Occipital lobe (tissue), 2 donors: ENCODE data around the gene MOXD1. TPM values are rescaled to one million over a fixed set of nuclear protein-coding genes. Genes with fewer than 3 reads are reported as not detected.

Experiments used
- DNase-seq: peaks from one replicate; lab custom pipeline; 2025; lab: John Stamatoyannopoulos, UW
- total RNA-seq: library from RNA; depleted of rRNA; stranded (reverse); fragments of >200 nt; gene quantifications from one replicate; pipeline ENCODE4 v1.2.3, GENCODE V29; 2014

Gene MOXD1
- total RNA-seq, 1 donor from 2014 or later: 18.6 TPM

GRCh38 chr6:132399376-132400074 is 1.8 kb downstream of the MOXD1 start:
- no peak for DNase-seq

GRCh38 chr6:132395015-132395597 is 6.2 kb downstream of the MOXD1 start:
- DNase-seq: no peak

DNA sequence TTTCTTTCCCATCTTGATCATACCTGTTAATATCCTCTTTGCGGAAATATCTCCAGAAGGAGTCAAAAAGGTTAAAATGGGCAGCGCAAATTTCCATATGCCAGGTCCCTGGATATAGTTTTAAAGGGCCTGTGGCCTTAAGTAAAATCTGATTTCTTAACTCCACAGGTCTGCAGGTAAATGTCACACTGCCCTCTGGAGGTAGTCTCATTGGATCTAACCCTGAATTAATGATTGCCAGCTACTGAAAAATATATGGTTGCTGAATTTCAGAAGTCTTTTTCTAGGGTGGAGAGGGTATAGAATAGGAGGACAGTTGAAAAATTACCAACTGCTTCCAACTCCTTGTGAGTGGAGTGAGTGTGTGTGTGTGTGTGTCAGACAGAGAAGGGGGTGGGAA is 8.5 kb downstream of the MOXD1 start:
- DNase-seq: no peak

- no peak for DNase-seq
These were observed 9.0 kb downstream of the MOXD1 start for GRCh38 chr6:132392270-132392646.

GRCh38 chr6:132391391-132392269 is 9.6 kb downstream of the MOXD1 start:
- no peak for DNase-seq

- no peak for DNase-seq
These were observed 10.8 kb downstream of the MOXD1 start for GRCh38 chr6:132390451-132390850.

DNA sequence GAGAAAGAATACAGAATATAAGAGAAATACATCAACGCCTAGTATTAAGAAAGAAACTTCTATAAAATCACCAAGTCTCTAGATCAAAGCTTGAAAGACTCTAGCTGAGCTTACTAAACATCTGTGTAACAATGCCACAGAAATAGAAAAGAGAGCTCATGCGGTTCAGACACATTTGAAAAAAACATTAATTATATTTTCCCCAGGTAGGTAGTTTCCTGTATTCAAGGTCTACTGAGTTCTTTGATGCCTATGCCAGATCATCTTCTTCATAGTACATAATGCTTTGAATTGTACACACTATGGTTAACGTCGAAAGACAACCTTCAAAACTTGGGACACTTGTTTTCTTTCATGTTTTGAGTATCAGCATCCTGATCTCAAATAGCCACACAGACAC is 11.3 kb downstream of the MOXD1 start:
- DNase-seq: no peak

DNA sequence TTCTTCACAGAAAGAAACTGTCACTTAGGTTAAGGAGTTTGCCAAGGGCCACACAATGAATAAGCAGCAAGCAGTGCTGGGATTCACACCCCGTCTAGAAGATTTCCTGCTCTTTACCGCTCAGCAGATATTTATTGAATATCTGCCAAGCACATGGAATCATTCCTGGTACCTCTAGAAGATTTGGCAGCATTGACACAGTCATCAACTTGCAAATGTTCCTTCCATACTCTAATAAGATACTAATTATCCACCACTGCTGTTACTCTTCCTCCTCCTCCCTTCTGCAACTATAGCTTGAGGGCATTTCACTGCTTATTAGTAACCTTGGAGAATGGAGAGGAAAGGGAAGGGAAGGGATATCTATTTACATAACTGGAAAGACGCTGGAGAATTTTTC is 13.0 kb downstream of the MOXD1 start:
- no peak for DNase-seq

DNA sequence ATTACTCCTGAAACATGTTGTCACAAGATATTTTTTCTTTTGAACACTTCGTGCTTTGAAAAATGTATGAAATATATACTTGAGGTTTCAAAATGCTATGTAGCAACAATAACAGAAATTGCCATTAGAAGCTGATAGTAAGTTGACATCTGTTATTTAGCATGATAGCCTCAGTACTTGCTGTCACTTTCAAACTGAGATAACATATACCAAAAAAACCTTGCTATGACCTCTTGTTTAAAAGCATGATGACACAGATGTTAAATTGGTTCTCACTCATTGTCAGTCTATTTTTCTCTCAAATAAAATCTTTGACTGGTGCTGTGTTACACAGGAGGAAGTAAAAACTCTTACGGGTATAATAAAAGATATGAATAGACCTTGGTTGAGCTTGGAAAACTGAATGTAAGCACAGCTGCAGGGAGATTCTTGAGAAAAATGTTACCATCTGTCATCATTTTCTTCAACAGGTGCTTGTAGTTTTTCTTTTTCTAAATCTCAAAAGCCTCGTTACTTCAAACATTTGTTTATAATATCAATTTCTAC is 18.6 kb downstream of the MOXD1 start:
- DNase-seq: no peak

GRCh38 chr6:132381381-132381780 is 19.9 kb downstream of the MOXD1 start:
- no peak for DNase-seq

DNA sequence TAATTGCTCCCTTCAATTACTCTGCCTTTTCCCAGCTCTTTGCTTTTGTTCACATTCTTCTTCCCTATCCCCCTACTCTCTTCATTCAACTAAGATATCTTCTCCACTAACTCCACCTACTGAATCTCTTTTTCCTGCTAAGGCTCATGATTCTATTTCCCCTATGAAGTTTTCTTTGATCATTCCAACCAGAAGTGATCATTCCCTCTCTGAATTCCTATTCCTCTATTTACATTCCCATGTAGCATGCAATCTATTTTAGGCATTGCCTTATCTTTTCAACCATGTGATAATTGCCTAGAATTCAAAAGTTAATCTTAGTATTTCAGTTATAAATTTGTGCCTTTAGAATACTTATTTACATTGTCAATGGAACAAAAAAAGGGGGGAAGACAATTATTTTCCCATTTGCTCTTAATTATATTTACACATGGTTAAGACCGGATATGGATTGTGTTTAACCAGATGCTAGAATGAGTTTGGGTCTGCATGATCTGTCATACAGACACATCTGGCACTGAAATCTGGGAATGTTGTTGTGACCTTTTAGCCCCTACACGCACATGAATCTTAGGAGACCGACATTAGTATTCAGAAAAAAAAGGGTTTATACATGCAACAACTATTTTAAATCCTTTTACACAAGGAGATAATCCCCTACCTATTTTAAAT is 20.8 kb downstream of the MOXD1 start:
- no peak for DNase-seq

- no peak for DNase-seq
These were observed 31.7 kb downstream of the MOXD1 start for GRCh38 chr6:132369526-132369925.

DNA sequence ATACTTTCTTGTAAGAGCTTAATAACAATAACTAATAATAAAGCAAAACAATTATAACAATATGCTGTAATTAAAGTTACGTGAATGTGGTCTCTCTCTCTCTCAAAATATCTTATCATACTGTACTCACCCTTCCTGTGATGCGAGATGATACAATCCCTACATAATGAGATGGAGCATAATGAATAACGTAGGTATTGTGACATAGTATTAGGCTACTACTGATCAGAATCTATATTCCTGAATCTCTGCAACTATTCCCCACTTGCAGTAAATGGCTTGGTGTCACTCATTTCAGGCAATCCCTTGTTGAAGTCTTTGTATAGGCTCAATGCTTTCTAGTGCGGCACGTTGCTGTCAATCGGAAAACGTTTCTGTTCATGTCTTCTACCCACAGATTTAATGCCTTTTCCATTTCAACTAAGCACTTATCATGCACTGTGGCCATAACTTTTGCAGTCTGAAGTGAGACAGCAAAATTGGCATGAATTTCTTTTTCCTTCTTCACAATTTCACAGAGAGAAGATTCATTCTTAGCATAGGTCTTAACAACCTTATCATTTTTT is 32.3 kb downstream of the MOXD1 start:
- DNase-seq: no peak

GRCh38 chr6:132365281-132365907 is 35.9 kb downstream of the MOXD1 start:
- no peak for DNase-seq

DNA sequence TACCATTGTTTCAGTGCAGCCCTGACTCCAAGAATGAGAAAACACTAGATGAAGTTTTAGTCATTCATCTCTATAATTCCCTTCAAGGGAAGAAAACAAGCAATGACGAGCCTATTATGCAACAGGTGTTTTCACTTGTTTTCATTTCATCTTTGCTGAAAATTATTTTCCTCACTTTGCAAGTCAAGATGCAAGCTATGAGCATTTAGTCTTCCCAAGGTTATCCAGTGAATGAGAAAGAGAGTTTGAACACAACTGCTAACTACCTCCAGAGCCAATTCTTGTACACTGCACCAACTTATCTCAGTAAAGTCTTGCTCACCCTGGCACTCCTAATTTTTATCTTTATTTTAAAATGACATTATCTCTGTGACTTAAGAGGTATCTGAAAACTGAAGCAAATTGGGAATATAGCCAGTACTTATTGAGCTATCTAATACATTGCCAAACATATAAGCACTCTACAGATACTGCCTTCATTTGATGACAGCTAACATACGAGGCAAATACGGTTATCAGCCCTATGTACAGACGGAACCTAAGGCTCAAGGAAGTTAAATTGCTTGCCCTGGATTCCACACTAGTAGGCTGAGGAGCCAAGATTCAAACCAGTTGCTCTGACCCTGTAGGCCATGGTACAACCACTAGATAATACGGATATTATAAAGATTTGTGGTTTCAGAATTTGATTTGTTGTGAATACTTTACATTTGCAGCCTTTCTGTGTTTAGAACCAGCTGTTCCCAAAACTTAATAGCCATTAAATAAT is 36.8 kb downstream of the MOXD1 start:
- DNase-seq: no peak

DNA sequence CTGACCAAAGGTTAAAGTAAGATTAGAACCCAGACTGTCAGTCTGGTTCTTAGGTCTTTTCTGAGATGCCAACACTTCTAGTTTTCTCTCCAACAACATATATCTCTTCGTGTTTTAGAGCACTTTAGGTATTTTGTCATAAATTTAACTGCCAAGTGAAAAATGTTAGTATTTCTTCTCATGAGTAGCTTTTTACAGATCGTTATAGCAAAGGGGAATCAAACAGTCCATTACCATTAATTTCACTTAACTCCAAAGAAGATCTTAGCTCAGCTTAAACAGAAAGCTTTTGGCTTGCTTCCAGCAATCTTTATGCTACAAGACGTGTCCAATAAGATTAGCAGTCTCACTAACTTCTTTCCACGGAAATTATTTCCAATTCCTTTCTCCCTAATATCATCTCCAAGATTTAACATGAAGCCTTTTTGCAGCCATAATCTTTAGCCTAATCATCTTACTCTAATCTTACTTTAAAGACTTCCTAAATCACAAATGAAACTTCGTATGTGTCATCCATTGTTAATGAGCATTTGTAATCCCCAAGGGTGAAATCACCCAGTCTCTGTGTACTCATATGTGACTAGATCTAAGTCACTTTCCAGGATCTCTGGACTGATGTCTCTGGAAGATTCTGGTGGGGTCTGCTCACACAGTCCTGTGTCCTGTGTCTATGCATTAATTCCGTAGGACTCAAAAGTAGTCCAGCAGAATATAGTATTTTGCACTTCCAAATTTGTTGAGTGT is 38.7 kb downstream of the MOXD1 start:
- no peak for DNase-seq

GRCh38 chr6:132361101-132361500 is 40.2 kb downstream of the MOXD1 start:
- DNase-seq: no peak

- DNase-seq: no peak
These were observed 41.4 kb downstream of the MOXD1 start for GRCh38 chr6:132359886-132360285.

DNA sequence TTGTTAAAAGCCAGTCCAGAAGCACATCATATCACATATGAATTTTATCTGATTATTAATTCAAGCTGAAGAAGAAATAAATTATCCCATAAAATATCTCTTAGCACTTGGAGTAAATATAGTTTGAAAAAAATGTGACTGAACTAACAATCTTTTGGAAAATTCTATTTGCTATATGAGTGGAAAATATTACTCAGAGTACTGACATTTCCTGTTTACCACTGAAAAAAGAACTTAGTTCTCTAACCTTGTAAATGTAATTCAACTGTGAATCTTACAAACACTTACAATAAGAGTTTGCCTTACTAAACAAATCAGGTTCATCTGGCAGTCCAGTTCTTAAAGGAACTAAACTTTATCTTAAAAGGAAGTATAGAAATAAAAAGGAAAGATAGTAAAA is 44.2 kb downstream of the MOXD1 start:
- no peak for DNase-seq
